ENCODE measurements around the gene LMAN1L. TPM values are rescaled to one million over a fixed set of nuclear protein-coding genes. Genes with fewer than 3 reads are reported as not detected.

The LMAN1L gene
- polyA plus RNA-seq, 1 donor (not counting 4 experiments of a cell fraction or from before 2014, with no cell fraction given): not detected

DNA sequence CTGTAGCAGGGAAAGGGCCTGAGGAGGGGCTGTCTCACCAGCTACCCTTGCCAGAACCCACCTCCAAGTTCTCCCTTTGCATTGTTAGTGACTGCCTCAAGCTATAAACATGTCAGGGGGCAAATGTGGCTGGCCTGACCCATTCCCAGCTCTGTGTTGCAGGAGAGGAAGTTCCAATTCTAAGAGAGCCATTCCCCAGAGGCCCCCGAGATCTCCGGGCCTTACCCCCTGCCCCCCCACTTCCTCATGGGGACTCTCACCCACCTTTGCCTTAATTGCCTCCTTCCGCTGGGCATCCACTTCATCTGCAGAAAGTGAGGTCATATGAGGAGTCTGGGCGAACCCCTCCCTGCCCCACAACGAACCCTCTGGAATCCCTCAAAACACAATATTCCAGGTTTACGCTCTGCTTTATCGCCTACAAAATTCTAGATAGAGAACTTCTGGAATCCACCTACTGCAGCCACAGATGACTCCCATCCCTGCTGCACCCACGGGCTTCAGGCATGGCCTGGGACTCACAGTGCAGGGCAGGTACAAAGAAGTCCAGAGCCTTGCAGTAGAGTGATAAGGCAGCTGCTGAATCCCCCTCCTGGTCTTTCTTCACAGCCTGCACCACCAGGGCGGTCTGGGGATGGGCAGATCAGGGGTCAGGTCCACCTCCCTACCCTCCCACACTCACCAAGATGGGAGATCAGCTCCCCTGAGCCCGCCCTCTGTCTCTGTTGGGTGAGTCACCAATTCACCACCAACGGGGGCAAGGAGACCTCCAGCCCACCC lies 26.3 kb downstream of the LMAN1L start:
- peaks cover 4 to 11% of the 10 kb centered on the region in 2 experiments for H3K36me3 ChIP-seq (ENCODE audit: control insufficient read depth in 2 of 2, extremely low read depth in 1 of 2, insufficient read depth in 2 of 2, low read length in 2 of 2)
- DNase-seq (ENCODE audit: low read depth, low spot score) (no peak), FAIRE-seq (no peak)
- H4K20me1 ChIP-seq (ENCODE audit: control insufficient read depth, extremely low read depth, insufficient read depth, low read length): no peaks in the 10 kb centered on the region
- no peaks in the 10 kb centered on the region for H3K79me2 ChIP-seq (ENCODE audit: control insufficient read depth, insufficient read depth, low read length)
- dilution Hi-C loops (cut with MboI; ENCODE audit: extremely low pct_ligation_motif_present, low sequenced_read_pairs): no loop called here
- H3K9ac ChIP-seq (ENCODE audit: control insufficient read depth, extremely low read depth, insufficient read depth, low read length): no peak overlapping the region
- no peaks in the 10 kb centered on the region for H3K27me3 ChIP-seq (ENCODE audit: control insufficient read depth, extremely low read depth, insufficient read depth, low read length)
- no peak overlapping the region for H3K4me2 ChIP-seq (ENCODE audit: control insufficient read depth, extremely low read depth, insufficient read depth, low read depth, low read length)
- TF ChIP-seq EZH2 (IDR thresholded peaks at IDR 0.05; ENCODE audit: low read length): no peak
- TF ChIP-seq, protein P1, sequence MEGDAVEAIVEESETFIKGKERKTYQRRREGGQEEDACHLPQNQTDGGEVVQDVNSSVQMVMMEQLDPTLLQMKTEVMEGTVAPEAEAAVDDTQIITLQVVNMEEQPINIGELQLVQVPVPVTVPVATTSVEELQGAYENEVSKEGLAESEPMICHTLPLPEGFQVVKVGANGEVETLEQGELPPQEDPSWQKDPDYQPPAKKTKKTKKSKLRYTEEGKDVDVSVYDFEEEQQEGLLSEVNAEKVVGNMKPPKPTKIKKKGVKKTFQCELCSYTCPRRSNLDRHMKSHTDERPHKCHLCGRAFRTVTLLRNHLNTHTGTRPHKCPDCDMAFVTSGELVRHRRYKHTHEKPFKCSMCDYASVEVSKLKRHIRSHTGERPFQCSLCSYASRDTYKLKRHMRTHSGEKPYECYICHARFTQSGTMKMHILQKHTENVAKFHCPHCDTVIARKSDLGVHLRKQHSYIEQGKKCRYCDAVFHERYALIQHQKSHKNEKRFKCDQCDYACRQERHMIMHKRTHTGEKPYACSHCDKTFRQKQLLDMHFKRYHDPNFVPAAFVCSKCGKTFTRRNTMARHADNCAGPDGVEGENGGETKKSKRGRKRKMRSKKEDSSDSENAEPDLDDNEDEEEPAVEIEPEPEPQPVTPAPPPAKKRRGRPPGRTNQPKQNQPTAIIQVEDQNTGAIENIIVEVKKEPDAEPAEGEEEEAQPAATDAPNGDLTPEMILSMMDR (optimal IDR thresholded peaks at IDR 0.05 in 1 of 3, IDR thresholded peaks at IDR 0.05 in 1 of 3, conservative IDR thresholded peaks at IDR 0.05 in 1 of 3; ENCODE audit: extremely low read depth in 1 of 3, insufficient read depth in 2 of 3, low read length in 3 of 3): no peak
- no peak overlapping the region for H3K27ac ChIP-seq (ENCODE audit: control insufficient read depth, insufficient read depth, low read length)
- peaks cover 14% of the 10 kb centered on the region for H3K4me1 ChIP-seq (ENCODE audit: control insufficient read depth, extremely low read depth, insufficient read depth, low read length)
- H3K9me1 ChIP-seq (ENCODE audit: control insufficient read depth, extremely low read depth, insufficient read depth, low read length): no peaks in the 10 kb centered on the region
- H3K4me3 ChIP-seq (ENCODE audit: control insufficient read depth in 2 of 3, extremely low read depth in 1 of 3, insufficient read depth in 2 of 3, low read depth in 1 of 3, low read length in 3 of 3): no peak overlapping the region
- H2AFZ ChIP-seq (ENCODE audit: control insufficient read depth, low read length): no peak overlapping the region
- H3K9me3 ChIP-seq (ENCODE audit: control insufficient read depth, low read depth, low read length): no peaks in the 10 kb centered on the region

DNA sequence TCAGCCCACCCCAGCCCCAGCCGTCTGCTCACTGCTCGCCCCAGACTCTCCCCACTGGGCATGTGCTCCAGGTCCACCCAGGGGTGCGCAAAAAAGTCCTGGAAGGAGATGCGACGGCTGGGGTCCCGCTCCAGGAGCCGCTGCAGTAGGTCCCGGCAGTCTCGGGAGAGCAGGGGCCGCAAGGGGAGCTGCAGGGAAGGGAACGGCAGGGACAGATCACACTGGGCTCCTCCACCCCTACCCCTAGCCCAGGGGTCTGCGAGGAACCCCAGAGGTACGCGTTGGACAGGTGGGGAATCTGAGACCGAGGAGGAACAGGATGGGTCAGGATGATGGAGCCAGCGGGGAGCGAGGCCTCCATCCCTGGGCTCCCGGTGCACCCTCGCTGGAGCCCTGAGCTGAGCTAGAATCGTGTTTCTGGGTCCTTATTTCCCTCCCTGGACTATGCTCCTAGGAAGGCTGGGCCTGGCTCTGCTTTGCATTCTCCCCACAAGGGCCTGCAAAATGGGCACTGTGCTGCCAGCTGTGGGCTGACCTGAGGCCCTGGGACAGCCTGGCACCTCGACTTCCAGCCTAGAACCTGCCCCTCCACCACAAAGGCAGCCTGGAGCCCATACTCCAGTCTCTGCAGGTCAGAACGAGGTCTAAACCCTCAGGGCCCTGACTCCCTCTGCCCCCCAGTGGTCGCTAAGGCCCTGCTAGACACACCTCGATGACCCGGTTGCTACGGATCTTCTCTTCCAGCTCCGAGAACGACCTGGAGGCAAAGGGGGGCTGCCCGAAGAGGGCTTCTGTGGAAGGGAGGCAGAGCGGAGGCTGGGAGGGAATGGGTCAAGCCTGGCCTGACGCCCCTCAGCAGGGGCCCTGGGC lies 27.1 kb downstream of the LMAN1L start:
- Histone ChIP-seq H3K4me2 (ENCODE audit: control insufficient read depth, extremely low read depth, insufficient read depth, low read depth, low read length) (no peak overlapping the region), H3K4me1 (ENCODE audit: control insufficient read depth, extremely low read depth, insufficient read depth, low read length) (peaks cover 14% of the 10 kb centered on the region), H4K20me1 (ENCODE audit: control insufficient read depth, extremely low read depth, insufficient read depth, low read length) (no peaks in the 10 kb centered on the region), H3K4me3 (ENCODE audit: control insufficient read depth in 2 of 3, extremely low read depth in 1 of 3, insufficient read depth in 2 of 3, low read depth in 1 of 3, low read length in 3 of 3) (no peak overlapping the region), H2AFZ (ENCODE audit: control insufficient read depth, low read length) (no peak overlapping the region), H3K27me3 (ENCODE audit: control insufficient read depth, extremely low read depth, insufficient read depth, low read length) (no peaks in the 10 kb centered on the region), H3K9me1 (ENCODE audit: control insufficient read depth, extremely low read depth, insufficient read depth, low read length) (no peaks in the 10 kb centered on the region), H3K9me3 (ENCODE audit: control insufficient read depth, low read depth, low read length) (no peaks in the 10 kb centered on the region), H3K36me3 (ENCODE audit: control insufficient read depth in 2 of 2, extremely low read depth in 1 of 2, insufficient read depth in 2 of 2, low read length in 2 of 2) (peaks cover 4 to 15% of the 10 kb centered on the region in 2 experiments), H3K9ac (ENCODE audit: control insufficient read depth, extremely low read depth, insufficient read depth, low read length) (no peak overlapping the region), H3K27ac (ENCODE audit: control insufficient read depth, insufficient read depth, low read length) (no peak overlapping the region), H3K79me2 (ENCODE audit: control insufficient read depth, insufficient read depth, low read length) (no peaks in the 10 kb centered on the region)
- DNase-seq (ENCODE audit: low read depth, low spot score): no peak
- no peak for FAIRE-seq
- dilution Hi-C loops (cut with MboI; ENCODE audit: extremely low pct_ligation_motif_present, low sequenced_read_pairs): no loop called here
- TF ChIP-seq, protein P1 (optimal IDR thresholded peaks at IDR 0.05 in 1 of 3, IDR thresholded peaks at IDR 0.05 in 1 of 3, conservative IDR thresholded peaks at IDR 0.05 in 1 of 3; ENCODE audit: extremely low read depth in 1 of 3, insufficient read depth in 2 of 3, low read length in 3 of 3): peak in 1 of 3 experiments; percentile 8
- no peak for TF ChIP-seq EZH2 (IDR thresholded peaks at IDR 0.05; ENCODE audit: low read length)
